IPS DF 19.7 (cell line): ENCODE data around the gene SSBP4.
"Not testable (repeated sequence)": the region's sequence is repeated elsewhere in the genome, so short reads cannot be mapped to it uniquely, and the experiment has no call there.

Experiments
- DNase-seq: peaks from one replicate; pipeline ENCODE4 v3.0.0-alpha.2; 2013; ENCODE audit warnings: low read depth, low spot score

Gene SSBP4

DNA sequence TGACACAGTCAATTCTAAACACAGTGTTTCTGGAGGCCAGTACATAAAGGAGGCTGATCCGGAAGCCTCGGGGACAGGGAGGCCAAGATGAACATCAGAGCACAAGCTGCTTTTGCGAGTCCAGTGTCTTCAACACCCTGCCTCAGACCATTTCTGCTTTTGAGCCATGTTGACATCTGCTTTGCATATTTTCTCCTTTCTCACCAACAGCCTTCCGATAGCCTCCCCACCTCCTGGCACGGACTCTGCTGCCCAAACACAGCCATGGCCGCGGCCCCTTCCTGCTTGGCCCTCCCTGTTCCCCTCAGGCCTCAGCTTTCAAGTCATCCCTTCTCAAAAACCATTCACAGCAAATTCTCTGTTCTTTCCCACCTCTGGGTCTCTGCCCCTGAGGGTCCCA lies 25.4 kb upstream of the SSBP4 start:
- DNase-seq = no peak

DNA sequence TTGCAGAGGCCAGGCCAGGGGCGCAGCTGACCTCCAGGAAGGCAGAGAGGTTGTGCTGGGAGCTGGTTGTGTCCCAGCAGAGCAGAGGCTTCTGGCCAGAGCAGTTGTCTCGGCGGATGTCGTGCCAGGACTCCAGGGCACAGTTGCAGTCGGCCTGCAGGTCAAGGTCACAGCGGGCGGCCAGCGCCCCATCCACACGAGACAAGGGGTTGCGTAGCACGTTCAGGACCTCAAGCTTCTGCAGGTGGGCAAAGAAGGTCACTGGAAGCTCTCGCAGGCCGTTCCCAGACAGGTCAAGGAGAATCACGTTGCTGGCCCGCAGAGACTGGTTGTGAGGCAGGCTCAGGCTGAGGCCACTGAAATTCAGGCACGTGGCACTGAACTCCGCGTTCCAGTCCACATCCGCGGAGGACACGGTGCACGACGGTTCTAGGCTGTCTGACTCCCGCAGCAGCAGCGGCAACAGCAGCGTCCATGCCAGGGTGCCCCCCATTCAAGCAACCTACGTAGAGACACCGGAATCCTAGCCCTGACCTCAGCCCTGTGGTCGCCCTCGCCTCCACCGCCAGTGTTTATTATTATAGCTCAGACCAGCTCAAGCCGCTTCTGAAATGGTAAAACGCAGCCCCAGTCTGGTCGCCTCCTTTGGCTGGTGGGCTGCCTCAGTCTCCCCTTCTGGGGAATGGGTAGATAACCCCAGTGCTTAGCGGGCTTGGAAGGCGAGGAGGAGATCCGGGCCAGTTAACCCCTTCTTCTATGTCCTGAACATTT lies 22.5 kb upstream of the SSBP4 start:
- DNase-seq = no peak

DNA sequence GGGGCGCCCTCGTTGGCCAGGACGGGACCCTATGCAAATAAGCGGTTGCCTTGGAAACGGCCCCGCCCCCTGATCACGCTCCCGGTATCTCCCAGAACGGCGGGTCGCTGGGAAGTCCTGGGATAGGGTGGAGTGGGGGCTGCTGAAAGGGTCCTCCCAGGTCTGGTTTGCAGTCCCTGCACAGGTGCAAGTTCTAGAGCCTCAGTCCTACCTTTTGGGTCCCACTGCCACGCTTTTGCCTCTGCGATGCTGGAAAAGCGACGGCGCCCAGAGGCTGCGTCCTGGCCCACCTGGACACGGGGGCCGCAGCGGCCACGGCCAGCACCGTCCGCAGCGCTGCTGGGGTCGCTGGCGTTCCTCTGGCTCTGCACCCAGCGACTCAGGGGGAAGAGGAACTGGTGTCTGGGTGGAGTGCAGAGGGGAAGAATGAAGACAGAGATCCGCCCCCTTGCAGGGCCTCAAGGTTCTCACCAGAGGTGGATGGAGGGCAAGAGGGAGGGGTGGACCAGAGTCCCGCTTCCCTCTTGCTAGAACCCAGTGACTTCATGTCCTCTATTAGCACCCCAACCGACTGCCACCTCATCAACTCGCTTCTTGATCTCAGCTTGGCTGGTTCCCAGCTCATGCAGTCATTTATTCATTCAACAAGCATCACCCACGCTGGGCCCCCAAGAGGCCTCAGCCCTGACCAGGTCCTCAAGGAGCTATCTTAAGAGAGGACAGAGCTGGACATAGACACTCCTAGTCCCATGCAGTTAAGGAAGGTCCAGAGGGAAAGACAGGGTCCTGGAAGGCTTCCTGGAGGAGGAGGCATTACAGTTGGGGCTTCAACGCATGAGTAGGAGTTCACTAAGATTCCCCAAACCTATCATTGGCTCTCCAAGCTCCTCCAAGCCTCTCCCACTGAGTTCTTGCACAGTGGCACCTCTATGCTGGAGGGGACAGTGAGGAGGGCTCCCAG lies 21.7 kb upstream of the SSBP4 start, which contains the start of gene LRRC25:
Gene LRRC25 (minus strand): TSS at position 381 of the 961 bp plus-strand sequence. CDS start 659 bp downstream, outside the sequence.
- no peak for DNase-seq

DNA sequence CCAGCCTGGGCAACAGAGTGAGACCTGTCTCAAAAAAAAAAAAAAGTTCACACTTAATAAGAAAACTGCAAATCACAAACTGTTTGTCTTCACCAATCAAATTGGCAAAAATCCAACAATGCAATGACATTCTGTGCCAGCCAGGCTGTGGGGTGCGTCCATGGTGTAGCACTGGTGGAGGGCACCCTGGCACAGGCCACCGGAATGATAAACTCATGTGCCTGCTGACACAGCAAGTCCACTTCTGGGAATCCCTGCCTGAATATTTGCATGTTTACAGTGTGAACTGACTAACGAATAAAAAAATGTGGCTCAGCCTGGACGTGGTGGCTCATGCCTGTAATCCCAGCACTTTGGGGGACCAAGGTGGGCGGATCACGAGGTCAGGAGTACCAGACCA lies 20.2 kb upstream of the SSBP4 start:
- no peak for DNase-seq

DNA sequence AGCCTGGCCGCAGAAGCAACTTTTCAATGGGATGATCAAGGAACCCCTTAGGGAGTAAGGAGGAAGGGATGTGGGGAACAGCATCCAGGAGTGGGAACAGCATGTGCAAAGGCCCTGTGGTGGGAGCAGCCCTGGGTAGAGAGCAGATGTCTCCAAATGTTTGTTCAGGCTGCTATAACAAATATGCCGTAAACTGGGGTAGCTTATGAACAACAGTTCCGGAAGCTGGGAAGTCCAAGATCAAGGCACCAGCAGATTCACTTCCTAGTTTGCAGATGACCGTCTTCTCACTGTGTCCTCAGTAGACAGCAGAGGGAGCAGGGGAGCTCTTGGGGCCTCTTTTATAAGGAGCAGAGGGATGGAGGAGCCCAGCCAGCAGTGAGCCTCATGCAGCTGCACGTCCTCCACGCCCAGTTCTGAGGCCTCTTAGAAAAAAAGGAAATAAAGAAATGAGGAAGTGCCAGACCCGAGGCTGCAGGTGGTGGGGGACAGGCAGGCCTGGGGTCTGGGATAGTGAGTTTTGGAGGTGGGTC lies 17.6 kb upstream of the SSBP4 start:
- no peak for DNase-seq

DNA sequence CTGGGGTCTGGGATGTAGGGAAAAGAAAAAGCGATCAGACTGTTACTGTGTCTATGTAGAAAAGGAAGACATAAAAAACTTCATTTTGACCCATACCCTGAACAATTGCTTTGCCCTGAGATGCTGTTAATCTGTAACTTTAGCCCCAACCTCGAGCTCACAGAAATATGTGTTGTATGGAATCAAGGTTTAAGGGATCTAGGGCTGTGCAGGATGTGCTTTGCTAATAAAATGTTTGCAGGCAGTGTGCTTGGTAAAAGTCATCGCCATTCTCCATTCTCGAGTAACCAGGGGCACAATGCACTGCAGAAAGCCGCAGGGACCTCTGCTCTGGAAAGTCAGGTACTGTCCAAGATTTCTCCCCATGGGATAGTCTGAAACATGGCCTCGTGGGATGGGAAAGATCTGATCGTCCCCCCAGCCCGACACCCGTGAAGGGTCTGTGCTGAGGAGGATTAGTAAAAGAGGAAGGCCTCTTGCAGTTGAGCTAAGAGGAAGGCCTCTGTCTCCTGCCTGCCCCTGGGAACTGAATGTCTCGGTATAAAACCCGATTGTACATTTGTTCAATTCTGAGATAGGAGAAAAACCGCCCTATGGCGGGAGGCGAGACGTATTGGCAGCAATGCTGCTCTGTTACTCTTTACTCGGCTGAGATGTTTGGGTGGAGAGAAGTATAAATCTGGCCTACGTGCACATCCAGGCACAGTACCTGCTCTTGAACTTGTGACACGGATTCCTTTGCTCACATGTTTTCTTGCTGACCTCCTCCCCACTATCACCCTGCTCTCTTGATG lies 16.5 kb upstream of the SSBP4 start:
- not testable (repeated sequence) for DNase-seq

DNA sequence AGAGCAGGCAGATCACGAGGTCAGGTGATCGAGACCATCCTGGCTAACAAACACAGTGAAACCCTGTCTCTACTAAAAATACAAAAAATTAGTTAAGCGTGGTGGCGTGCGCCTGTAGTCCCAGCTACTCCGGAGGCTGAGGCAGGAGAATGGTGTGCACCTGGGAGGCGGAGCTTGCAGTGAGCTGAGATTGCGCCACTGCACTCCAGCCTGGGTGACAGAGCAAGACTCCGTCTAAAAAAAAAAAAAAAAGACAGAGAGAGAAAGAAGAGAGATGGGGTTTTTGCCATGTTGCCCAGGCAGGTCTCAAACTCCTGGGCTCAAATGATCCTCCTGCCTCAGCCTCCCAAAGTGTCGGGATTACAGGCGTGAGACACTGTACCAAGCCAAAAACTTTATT lies 13.4 kb upstream of the SSBP4 start:
- DNase-seq = not testable (repeated sequence)

DNA sequence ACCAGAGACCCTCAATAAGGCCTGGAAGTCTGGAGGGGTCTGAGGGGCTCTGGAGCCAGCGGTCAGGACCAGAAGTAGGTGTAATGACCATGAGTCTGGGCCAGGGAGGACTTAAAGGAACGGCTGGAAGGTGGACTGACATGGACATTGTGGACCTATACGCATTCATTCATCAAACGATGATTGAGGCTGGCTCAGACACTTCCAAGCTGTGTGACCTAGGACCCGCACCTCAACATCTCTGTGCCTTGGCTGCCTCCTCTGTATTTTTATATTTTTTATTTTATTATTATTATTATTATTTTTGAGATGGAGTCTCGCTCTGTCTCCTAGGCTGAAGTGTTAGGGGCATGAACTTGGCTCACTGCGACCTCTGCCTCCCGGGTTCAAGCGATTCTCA lies 12.4 kb upstream of the SSBP4 start:
- no peak for DNase-seq

DNA sequence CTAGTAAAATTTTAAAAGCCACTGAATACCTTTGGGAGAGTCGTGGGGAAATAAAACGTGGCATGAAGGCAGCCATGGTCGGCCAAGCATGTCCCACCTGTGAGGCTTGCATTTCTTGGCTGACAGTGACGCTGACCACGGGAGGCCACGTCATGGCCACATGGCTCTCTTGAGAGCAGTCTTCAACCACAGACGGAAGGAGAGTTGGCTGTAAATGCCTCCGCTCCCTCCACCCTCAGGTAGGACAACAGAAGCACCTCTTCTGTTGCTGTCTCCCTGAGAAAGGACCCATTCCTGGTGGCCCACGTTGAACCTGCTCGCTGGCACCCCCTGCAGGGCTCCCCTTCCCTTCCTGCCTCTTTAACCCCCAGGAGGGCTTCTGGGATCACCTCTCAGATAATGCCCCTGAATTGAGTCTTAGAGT lies 11.1 kb upstream of the SSBP4 start:
- DNase-seq = no peak

DNA sequence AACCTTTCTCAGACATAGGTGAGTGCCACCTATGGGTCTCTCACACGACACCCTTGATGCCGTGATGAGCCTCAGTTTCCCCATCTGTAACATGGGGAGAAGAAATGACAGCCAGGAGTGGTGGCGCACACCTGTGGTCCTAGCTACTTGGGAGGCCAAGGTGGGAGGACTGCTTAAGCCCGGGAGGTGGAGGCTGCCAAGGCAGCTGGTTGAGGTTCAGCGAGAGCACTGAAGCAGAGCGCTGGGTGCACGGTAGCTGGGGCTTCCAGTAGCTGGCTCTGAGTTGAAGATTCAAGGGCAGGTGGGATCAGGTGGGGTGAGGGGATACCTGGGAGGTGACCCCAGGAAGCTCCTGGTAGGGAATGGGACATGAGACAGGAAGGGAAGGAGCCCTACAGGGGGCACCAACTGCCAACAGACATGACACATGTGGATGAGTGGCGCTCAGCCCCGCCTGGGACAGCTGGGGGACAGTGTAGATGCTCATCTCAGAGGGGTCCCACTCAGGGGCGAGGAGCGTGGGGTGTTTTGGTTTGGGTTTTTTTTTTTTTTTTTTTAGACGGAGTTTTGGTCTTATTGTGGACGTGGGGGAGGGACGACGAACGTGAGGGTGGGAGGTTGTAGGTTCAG lies 6.5 kb upstream of the SSBP4 start:
- DNase-seq = no peak

DNA sequence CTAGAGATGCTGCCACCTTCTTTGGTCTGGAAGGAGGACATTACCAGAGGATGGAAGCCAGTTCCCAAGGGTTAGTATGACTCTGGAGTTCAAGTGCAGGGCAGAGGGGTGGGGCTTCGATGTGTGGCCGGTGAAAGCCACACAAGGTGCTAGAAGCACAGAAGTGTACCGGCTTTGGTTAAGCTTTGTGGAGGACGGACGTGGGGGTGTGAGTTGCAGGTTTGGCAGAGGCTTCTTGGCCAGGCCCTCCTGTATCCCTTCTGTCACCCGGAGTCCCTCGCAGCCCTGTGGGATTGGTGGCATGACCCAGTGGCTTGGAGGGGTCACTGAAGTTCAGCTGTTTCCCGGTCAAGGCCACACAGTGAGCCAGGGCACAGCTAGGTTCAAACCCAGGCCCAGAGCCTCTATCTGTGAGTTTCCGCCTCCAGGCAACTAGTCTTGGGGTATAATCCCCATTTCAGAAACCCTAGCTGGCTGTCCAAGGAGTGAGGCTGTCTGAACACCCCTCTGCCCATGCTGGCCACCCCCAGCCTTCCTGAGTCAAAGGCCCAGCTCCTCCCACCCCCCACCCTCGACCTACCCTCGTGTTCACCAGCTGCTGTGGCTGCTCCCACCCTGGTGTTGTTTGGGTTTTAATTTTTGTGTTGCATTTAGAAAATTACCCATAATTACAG lies 4.6 kb upstream of the SSBP4 start:
- no peak for DNase-seq

DNA sequence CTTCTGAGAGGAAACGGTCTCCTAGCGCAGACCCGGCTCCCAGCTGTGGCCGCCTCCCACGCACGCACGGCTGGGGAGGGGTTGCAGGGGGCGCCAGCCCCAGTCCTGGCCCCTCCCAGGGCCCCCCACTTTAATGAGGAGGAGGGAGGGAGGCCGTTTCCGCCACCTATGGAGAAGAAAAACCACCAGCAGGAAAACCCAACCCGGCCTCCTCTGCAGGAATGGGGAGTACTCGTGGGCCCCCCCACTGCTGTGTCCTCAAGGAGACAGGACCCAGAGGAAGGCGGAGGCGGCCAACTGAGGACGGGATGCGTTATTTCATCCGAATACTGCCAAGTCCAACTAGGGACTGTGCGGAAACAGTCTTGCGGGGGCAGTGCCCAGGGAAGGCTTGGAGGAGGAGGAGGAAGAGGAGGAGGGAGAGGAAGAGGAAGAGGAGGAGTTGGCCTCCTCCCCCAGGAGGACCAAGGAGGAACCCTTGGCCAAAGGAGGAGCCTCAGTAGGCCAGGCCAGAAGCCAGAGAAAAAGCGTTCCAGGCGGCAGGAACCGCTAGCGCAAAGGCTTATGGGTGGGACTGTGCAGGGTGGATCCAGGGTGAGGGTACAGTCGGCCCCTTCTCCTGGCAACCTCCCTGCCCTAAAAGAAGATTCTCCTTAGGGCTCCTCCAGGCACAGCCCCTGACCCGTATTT lies 3.9 kb upstream of the SSBP4 start:
- no peak for DNase-seq

DNA sequence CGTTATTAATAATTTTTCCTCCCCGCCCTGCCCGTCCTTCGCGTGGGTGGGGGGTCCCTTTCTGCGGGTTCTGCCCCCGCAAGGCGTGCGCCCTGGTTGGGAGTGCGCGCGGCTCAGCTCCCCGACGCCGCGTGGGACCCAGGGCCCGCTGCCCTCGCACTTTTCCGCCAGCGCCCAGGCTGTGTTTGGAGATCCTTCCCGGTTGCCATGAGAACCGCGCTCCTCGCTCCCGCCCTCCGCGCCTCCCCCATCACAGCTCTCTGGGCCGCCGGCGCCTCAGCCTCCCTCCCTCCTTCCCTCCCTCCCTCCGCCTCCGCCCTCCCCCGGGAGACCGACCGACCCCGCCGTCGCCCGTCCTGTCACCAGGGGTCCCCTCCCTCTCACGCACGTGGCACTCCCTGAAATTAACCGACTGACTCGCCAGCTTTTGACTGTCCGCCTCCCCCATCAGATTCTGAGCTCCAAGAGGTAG lies 2.4 kb upstream of the SSBP4 start:
- no peak for DNase-seq

DNA sequence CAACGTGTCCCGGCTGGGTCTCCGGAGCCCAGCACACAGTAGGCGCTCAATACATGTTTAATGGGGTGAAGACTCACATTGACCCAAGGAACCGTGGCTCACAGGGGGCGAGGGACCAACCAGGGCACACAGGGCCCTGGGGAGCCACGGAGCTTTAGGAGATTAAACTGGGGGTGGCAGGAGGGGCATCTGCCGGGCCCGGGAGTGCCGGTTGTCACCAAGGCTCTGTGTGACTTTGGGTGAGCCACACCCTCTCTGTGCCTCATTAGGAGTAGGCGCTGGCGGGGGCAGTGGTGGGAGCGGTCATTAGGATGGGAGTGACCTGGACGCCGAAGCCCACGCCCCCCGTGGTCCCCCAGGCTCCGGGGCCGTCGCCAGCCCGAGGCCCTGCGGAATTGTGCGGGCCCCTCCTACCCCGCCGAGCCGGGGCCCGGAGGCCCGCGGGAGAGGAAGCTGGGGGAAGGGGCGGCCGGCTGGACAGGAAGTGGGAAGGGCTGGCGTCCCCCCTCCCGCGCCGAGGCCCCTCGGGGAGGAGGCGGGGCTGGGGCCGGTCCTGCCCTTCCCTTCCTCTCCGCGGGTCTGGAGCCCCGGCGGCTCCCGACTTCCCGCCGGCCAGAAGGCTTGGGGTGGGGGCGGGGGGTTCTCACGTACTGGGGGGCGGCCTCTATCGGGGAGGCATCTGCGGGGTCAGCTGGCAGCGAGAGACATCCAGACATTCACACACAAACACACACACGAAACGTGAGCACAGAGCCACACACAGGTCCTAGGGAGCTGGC lies 1.8 kb upstream of the SSBP4 start:
- no peak for DNase-seq

DNA sequence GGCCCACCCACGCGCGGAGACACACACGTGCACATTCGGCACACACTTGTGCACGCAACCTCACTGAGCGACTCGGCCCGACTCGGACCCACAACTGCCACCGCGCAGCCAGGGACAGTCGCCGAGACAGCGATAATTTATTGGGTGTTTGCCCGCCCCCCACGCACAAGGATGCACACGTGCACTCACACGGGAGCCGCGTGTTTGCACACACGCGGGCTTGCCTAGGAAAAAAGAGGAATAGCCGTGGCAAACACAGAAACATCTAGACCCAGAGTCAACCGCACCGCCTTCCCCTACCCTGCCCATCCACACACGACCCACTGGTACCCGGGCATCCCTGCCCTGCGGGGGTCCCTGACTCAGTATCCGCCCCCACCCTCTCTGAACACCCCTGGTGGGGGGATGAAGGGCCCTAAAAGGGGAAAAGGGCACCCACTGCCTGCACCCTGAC lies 1.1 kb upstream of the SSBP4 start:
- no peak for DNase-seq

DNA sequence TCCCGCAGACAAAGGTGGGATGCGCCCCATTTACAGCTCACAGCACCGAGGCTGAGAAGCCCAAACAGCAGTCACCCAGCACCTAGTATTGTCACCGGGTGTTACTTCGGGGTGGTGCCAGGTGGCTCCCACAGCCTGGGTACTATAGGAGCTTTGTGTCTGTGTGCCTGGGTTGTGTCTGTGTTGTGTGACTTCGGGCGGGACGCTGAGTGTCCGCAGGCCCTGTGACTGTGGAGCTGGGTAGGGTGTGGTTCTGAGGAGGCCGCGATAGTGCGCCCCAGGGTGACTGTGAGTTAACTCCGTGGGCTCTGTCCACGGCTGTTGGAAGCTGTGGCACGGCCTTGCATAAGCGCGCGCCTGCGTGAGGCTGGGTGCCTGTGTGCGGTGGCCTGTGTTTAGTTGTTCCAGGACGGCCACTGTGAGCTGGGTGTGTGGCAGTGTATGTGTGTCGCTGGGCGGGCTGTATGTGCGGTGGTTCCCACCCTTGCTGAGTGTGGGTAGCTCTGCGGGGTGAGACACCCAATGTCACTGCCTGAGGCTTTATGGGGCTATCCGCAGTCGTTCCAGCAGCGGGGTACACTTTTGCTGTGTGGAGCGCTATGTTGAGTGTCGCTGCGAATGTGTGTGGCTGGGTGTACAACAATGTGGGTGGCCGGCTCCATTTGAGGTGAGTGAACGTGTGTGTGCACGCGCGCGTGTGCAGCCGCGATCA lies 559 bp upstream of the SSBP4 start:
- DNase-seq = no peak

DNA sequence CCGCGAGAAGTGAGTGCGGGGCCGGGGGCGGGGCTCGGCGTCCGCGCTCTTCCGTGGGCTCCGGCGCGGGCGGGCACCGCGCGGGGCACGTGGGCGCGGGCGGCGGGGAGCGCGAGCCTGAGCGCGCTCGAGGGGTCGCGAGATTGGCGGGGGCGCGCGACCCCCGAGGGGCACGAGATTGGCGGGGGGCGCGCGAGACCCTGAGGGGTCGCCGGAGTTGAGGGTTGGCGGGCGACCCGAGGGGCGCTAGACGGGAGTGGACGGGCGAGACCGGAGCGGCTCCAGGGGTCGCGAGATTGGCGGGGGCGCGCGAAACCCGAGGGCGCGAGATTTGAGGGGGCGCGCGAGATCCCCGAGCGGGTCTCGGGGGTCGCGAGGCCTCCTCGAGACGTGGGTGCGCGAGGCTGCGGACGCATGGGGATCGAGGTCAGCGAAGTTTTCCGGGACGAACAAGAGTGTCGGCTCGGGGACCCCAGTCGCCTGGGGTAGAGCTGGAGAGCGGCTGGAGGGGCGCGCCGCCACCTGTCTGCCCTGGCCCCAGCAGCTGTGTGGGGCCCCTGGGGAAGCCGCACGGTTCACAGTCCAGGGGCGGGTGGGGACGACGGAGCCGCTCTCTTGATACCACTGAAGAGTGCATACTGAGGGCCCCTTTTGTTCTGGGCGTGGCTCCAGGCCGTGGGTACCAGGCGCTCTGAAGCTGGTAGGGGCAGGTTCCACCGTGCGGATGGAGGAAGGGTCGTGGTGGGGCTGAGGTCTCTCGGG lies 682 bp downstream of the SSBP4 start:
- no peak for DNase-seq
